GM06990 (cell line): ENCODE results near the gene HSD17B2.

Experiments
- DNase-seq: peaks from one replicate; pipeline ENCODE4 v3.0.0-alpha.2; 2011; ENCODE audit not compliant: insufficient read length; ENCODE audit errors: extremely low read depth
- H3K27me3 ChIP-seq: replicated peaks from 2 replicates; pipeline ENCODE4 v1.6.0; 2011; ENCODE audit warnings: low read length; ENCODE audit not compliant: control insufficient read depth, insufficient read depth
- H3K36me3 ChIP-seq: 2 replicates; pipeline ENCODE4 v1.5.1; 2011; ENCODE audit warnings: low read length; ENCODE audit not compliant: control insufficient read depth, insufficient read depth
- H3K4me3 ChIP-seq: replicated peaks from 2 replicates; pipeline ENCODE4 v1.5.1; 2011; ENCODE audit warnings: low read depth, mild to moderate bottlenecking, control low read depth, low read length
- CTCF ChIP-seq: IDR thresholded peaks from 2 replicates; pipeline ENCODE4 v1.5.1; 2011; ENCODE audit warnings: low read length, control low read depth, mild to moderate bottlenecking, inconsistent platforms; ENCODE audit not compliant: insufficient read depth, poor library complexity, severe bottlenecking

Gene HSD17B2

DNA sequence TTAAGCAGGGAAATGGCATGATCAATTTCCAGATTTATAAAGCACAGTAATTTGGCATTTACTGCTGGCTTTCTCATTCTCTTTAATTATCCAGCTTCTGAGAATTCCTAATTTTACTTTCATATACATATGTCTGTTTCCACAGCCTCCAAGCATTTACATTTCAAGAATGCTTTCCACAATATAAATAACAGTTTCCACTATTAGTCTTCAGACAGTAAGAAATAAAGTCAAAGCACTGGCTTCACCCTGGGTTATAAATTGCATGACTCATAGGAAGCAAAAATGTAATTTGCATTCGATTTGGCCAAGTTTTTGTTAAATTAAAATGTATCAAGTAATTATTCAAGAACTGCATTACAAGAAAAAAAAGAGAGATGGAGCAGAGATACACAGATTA lies 81.5 kb downstream of the HSD17B2 start:
- H3K36me3 ChIP-seq, result no peaks in the 10 kb centered on the region
- no peak for TF ChIP-seq CTCF
- H3K4me3 ChIP-seq, result no peak overlapping the region
- no peak for DNase-seq
- H3K27me3 ChIP-seq, result no peaks in the 10 kb centered on the region; the same call in 1 of the 2 replicates

DNA sequence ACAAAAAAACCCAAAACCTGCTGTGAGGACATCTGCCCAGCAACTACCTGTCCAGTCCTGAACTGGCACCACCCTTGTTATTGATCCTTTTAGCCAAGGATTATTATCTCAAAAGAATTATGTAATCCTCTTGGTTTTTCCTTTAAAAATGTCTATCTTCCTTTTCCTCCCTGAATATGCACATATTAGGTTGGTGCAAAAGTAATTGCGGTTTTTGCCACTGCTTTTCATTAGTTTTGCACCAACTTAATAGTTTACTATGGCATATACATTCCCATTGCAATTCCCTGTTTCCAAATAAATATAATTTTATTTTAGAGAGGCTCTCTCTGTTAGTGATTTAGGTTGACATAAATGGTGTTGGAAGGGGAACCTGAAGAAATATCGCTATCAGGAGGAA lies 83.7 kb downstream of the HSD17B2 start:
- no peak for TF ChIP-seq CTCF
- Histone ChIP-seq H3K36me3 (no peaks in the 10 kb centered on the region), H3K4me3 (no peak overlapping the region), H3K27me3 (no peaks in the 10 kb centered on the region; the same call in 1 of the 2 replicates)
- DNase-seq, result no peak

GRCh38 chr16:82119405-82119804 lies 84.4 kb downstream of the HSD17B2 start:
- no peak for DNase-seq
- no peaks in the 10 kb centered on the region for H3K27me3 ChIP-seq
- TF ChIP-seq CTCF, result no peak

GRCh38 chr16:82124651-82125050 lies 89.6 kb downstream of the HSD17B2 start:
- Histone ChIP-seq H3K4me3 (no peak overlapping the region), H3K36me3 (no peaks in the 10 kb centered on the region), H3K27me3 (no peaks in the 10 kb centered on the region)
- TF ChIP-seq CTCF, result no peak
- no peak for DNase-seq

More at GRCh38 chr16:82119405-82119804, 84.4 kb downstream of the HSD17B2 start:
- Histone ChIP-seq H3K4me3 (no peak overlapping the region), H3K36me3 (no peaks in the 10 kb centered on the region)

DNA sequence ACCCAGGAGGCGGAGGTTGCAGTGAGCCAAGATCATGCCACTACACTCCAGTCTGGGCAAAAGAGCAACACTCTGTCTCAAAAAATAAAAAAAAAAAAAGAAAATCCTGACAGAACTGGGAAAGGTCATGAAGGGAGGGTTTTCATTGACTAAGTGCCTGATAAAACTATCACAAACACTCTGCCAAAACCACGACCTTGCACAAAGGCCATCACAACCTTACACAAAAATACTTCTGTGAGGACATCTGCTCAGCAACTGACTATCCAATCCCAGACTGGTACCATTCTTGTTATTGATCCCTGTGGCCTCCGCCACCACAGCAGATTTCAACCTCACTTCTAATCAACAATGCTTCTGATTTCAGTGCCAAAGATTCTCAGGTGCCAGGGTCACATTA lies 94.8 kb downstream of the HSD17B2 start:
- H3K4me3 ChIP-seq, result no peak overlapping the region
- H3K36me3 ChIP-seq, result no peaks in the 10 kb centered on the region
- no peak for DNase-seq
- no peaks in the 10 kb centered on the region for H3K27me3 ChIP-seq
- no peak for TF ChIP-seq CTCF

DNA sequence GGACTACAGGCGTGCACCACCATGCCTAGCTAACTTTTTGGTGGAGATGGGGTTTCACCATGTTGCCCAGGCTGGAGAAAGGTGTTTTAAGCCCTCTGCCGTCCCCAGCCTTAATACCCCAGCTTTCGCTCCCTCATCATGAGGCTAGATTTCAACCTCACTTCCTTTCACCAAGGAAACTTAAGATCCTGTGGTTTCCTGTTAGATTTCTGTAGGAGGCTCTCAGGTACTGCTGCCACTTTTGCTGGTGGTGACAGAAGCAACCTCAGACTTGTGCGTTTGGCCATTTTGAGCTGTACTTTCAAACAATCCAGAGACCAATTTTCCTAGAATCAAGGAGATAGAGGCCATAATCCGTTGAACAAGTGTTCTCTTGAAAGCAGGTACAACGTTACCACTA lies 98.7 kb downstream of the HSD17B2 start:
- TF ChIP-seq CTCF, result no peak
- no peaks in the 10 kb centered on the region for H3K36me3 ChIP-seq
- no peaks in the 10 kb centered on the region for H3K27me3 ChIP-seq
- no peak overlapping the region for H3K4me3 ChIP-seq
- no peak for DNase-seq
